ENCODE data around the gene CCDC142.

DNA sequence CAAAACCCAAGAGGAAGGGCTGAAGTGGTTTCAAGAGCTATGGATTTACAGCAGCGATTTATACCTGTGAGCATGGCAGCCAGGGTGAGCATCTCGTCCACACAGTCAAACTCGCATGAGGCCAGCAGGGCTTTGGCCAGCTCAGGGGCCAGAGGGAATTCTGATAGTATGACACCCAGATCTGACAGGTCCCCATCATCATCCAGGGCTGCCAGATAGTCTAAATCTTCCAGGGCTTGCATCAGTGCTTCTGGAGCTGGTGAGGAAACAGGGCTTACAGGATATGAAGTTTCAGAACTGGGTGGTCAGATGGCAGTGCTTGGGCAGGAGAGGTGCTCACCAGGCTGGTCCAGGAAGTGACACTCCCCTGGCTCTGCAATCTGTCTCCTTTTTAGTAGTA lies 39.7 kb upstream of the CCDC142 start:
- TF ChIP-seq, protein P1, sequence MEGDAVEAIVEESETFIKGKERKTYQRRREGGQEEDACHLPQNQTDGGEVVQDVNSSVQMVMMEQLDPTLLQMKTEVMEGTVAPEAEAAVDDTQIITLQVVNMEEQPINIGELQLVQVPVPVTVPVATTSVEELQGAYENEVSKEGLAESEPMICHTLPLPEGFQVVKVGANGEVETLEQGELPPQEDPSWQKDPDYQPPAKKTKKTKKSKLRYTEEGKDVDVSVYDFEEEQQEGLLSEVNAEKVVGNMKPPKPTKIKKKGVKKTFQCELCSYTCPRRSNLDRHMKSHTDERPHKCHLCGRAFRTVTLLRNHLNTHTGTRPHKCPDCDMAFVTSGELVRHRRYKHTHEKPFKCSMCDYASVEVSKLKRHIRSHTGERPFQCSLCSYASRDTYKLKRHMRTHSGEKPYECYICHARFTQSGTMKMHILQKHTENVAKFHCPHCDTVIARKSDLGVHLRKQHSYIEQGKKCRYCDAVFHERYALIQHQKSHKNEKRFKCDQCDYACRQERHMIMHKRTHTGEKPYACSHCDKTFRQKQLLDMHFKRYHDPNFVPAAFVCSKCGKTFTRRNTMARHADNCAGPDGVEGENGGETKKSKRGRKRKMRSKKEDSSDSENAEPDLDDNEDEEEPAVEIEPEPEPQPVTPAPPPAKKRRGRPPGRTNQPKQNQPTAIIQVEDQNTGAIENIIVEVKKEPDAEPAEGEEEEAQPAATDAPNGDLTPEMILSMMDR (IDR thresholded peaks at IDR 0.05) = no peak
- TF ChIP-seq EP300 (IDR thresholded peaks at IDR 0.05) = no peak
